Measurements from ENCODE around the gene DIDO1. TPM values are rescaled to one million over a fixed set of nuclear protein-coding genes. Genes with fewer than 3 reads are reported as not detected.

Gene DIDO1
- total RNA-seq, 4 donors from 2014 or later: 38.2 to 68.8 (median 46.6) TPM

GRCh38 chr20:62929051-62929538 is 2.8 kb upstream of the DIDO1 start:
- TF ChIP-seq, protein P1, sequence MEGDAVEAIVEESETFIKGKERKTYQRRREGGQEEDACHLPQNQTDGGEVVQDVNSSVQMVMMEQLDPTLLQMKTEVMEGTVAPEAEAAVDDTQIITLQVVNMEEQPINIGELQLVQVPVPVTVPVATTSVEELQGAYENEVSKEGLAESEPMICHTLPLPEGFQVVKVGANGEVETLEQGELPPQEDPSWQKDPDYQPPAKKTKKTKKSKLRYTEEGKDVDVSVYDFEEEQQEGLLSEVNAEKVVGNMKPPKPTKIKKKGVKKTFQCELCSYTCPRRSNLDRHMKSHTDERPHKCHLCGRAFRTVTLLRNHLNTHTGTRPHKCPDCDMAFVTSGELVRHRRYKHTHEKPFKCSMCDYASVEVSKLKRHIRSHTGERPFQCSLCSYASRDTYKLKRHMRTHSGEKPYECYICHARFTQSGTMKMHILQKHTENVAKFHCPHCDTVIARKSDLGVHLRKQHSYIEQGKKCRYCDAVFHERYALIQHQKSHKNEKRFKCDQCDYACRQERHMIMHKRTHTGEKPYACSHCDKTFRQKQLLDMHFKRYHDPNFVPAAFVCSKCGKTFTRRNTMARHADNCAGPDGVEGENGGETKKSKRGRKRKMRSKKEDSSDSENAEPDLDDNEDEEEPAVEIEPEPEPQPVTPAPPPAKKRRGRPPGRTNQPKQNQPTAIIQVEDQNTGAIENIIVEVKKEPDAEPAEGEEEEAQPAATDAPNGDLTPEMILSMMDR (IDR thresholded peaks at IDR 0.05; ENCODE audit: low read depth): no peak

- TF ChIP-seq, protein P1 (IDR thresholded peaks at IDR 0.05; ENCODE audit: low read depth): no peak
These were observed 2.1 kb upstream of the DIDO1 start for GRCh38 chr20:62928246-62928939.

GRCh38 chr20:62927128-62927705 is 912 bp upstream of the DIDO1 start:
- TF ChIP-seq, protein P1 (IDR thresholded peaks at IDR 0.05; ENCODE audit: low read depth): no peak

DNA sequence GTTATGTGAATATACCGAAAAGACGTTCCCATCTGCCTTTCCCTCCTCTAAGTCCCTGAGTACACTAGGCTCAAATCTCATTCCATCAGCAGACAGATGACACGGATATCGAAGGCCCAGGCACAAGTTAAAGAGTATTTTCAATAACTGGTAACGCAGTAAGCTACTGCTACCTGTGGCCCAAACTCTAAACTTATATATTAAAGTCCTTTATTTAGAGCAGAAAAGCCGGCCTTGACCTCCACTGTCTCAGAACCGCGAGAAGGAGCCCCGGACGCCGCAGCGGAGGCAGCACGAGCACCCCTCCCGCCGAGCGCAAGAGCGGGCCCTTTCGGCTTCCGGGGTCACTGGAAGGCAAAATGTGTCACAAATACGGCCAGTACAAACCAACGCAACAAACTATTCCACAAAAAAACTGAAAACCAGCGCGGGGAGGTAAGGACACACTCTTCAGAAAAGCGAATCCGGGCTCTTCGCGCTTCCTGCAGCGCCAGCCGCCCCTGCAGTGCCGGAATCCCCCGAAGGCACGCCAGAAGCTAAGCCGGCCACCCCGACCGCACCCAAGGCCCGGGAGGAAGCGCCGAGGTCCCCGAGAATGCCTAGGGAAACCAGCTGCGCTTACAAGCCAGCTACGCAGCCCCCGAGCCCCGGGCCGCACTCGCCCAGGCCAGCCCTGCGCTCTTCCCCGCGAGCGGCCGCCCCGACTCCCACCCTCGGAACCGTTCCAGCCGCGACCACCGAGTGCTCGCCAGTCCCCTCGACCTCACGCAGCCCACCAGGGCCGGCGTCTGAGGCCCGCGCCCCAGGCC is 681 bp downstream of the DIDO1 start:
- TF ChIP-seq, protein P1 (IDR thresholded peaks at IDR 0.05; ENCODE audit: low read depth): no peak

- TF ChIP-seq, protein P1 (IDR thresholded peaks at IDR 0.05; ENCODE audit: low read depth): no peak
These were observed 1.3 kb downstream of the DIDO1 start for GRCh38 chr20:62925076-62925419.

DNA sequence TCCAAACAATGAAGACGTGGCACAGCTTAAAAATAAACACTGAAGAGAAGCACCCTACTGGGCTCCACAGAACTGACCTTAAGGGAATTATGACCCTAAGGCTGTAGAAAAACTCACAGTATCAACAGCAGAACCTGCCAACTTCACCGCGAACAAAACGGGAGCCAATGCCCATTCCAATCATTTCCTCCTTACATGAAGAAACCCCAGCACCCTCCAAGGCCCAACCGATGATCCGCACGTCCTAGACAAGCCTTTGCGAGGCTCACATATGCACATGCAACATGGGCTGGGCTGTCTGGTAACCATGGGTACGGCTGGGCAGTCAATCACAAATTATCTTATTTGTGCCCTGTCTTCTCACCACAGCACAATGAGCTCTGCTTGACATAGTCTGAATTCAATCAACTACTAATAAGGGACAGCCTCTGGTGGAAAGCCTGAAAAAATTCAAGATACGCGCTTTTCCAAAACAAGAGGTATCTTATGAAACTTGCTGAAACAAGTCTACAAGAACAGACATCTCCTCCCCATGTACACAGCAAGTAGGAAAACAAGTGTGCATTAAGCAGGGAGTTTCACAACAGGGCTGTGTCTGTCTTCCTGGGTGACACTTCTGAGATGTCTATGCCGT is 1.7 kb downstream of the DIDO1 start:
- TF ChIP-seq, protein P1 (IDR thresholded peaks at IDR 0.05; ENCODE audit: low read depth): no peak

Measured in subcutaneous adipose tissue (tissue), 4 donors.